GM21447 (cell line): Measurements from ENCODE around the gene HRH3.

Experiments used
- ATAC-seq: cut with Tn5 transposase; IDR thresholded peaks from one replicate; pipeline ENCODE4 v1.9.1; 2021; ENCODE audit not compliant: unreplicated experiment

Gene HRH3

DNA sequence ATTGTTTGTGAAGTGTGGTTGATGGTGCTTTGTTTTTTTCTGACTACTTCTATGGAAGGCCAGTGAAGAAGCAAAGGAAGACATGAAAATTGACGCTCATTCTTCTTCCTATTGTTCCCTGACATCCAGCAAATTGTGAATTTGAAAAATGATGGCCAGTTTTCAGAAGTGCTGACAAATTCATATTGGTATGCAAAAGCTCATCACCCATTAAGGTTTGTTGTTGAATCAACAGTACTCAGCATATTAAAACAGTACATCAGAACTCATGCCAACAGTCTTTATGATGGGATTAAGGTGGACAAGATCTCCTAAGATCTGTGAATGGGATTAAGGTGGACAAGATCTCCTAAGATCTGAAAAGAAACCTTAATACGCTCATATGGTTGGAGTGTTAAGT is 38.3 kb downstream of the HRH3 start:
- no peak for ATAC-seq

DNA sequence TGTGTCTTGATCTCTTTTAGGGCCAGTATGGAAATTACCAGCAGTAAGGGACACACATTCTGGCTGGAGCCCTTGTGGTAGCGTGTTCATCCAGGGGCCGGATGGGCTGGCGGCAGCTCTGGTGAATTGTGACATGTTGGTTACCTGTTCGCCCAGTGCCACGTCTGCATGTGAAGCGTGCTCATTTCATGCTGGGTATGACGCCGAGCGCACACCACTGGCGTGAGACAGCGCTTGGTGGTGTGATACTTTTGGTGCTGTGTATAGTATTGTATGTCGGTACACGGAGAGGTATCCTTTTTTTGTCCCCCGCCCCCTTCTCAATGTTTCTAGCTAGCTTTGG is 40.9 kb downstream of the HRH3 start:
- ATAC-seq, result no peak

DNA sequence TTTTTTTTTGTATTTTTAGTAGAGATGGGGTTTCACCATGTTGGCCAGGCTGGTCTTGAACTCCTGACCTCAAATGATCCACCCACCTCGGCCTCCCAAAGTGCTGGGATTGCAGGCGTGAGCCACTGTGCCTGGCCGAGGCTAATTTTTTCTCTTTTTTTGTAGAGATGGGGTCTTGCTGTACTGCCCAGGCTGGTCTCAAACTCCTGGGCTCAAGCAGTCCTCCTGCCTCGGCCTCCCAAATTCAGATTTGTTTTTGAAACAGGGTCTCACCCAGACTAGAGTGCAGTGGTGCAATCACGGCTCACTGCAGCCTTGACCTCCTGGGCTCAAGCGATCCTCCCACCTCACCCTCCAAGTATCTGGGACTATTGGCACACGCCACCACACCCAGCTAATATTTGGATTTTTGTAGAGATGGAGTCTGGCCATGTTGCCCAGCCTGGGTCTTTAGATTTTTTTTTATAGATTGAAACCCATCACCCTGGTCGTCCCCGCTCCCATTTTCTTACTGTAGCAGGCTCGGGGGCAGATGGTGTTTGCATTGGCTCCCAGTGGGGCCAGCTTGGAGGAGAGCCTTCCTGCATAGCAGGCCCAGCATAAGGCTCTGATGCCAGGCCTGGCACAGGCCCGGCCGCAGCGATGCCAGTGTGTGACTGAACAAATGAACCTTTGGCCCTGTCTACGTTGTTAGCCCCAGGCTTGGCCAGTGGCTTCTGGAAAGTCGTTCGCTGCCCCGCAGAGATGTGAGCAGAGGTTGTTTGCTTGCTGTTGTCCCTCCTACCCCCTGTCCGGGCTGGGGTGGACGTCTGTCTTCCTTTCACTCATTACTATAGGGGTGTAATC is 41.5 kb downstream of the HRH3 start:
- ATAC-seq, result no peak

DNA sequence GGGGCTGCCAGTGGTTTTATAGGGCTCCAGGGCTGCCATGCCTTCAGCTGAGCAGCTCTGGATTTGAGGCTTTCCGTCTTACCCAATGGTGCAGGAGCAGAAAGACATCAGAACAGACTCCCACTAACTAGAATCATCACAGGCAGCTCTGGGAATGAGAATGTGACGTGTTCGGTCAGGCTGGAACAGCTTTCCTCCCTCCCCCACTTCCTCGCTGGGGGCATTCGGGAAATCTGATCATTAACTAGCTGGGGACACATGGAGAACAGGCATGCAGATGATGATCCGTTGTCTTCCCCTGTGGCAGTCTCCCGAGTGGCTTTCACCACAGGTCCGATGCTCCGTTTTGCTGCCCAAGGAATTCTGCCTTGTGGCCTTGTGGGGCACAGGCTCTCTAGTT is 42.8 kb downstream of the HRH3 start:
- no peak for ATAC-seq

DNA sequence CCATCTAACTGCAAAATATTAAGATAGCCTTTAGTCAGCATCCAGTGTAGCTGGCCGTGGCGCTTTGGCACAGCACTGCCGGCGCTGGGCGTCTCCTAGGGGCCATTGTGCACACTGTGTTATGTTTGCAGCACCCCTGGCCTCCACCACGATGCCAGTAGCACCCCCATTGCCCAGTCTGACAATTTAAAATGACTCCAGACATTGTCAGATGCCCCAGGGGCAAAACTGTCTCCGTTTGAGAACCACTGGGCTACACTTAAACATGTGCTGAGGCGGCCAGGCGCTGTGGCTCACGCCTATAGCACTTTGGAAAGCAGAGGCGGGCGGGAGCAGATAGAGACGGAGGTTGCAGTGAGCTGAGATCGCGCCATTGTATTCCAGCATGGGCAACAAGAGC is 43.2 kb downstream of the HRH3 start:
- ATAC-seq, result no peak

DNA sequence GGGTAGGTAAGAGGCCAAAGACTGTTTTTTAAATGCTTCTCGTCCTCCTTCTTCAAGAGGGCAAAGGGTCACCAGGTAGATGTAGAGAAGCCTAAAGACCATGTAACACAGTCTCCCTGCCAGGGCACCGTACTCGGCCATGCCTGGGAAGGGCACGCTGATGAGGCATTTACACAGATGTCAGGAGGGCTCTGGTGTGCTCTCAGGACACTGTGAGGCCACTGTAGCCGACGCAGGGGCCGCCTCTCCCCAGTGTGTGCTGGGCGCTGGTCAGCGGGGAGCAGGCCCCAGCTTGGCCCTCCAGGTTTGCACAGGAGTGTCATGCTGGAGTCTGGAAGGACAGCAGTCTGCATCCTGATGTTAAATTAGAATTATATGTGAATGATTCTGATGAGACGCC is 44.4 kb downstream of the HRH3 start:
- no peak for ATAC-seq

DNA sequence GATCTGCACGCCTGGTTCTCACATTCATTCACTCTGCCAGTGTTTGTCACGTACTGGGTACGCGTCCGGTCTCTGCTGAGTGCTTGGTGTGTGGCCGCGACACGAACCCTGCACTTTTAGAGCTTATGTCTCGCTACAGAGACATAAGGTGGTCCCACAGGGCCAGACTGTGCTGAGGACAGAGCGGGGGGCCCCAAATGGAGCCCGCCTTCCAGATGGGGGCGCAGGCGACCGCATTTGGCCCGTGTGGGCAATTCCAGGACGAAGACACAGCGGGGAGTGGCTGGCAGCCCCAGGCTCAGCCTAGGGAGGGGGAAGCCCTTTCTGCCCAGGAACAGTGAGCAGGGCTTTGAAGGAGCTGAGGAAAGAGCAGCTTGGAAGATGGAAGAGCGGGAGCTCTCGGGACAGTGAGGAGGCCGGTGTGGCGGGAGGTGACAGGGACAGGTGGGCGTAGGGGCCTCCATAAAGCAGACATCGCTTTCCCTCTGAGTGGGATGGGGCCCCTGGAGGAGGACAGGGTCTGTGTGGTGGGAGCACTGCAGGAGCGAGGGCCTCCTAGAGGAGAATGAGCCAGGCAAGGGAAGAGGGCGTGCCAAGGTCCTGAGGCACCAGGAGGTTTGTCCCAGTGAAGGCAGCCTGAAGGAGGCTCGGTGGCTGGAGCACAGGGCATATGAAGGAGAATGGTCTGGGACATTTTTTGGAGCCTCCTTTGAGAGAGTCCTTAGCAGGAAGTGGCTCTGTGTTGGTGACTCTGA is 45.0 kb downstream of the HRH3 start:
- ATAC-seq, result no peak

DNA sequence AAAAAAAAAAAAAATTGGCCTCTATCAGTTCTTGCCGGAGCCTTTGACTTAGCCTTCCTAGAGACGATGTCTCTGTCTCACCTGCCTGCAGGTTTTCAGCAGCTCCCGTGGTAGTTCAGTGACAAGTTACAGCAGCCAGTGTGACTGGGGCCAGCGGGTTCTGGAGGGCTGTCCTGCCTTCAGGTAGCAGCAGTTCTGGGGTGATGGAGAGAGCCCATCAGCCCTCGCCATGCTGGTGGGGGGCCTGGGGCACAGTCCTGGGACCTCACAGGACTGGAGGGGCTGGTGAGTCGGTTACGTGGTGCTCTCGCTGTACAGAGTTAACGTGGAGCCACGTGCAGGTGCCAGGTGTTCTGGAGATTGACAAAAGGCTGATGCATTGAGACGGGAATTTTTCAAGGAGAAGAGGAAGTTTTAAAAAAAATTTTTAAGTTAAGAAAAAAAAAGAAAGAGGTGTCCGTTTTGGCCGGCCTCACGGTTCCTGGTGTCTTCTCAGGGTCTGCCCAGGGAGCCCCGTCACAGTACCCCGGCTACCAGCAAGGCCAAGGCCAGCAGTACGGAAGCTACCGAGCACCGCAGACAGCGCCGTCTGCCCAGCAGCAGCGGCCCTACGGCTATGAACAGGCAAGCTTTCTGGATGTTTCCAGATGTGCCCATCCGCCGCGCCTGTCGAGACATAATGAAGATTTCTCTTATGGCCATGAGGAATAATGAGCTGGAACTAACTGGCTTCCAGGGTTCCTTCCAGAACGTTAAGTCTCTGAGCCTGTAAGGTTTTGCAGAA is 45.9 kb downstream of the HRH3 start:
- ATAC-seq, result no peak

DNA sequence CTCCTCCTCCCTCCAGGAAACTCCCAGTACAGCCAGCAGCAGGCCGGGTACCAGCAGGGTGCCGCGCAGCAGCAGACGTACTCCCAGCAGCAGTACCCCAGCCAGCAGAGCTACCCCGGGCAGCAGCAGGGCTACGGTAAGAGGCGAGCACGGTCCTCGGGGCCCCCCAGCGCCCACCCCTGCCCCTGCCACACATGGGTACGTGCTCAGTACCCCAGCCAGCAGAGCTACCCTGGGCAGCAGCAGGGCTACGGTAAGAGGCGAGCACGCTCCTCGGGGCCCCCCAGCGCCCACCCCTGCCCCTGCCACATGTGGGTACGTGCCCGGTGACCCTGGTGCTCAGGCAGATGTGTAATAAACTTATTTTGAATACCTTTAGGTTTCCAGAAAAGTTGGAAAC is 47.4 kb downstream of the HRH3 start:
- ATAC-seq, result no peak

DNA sequence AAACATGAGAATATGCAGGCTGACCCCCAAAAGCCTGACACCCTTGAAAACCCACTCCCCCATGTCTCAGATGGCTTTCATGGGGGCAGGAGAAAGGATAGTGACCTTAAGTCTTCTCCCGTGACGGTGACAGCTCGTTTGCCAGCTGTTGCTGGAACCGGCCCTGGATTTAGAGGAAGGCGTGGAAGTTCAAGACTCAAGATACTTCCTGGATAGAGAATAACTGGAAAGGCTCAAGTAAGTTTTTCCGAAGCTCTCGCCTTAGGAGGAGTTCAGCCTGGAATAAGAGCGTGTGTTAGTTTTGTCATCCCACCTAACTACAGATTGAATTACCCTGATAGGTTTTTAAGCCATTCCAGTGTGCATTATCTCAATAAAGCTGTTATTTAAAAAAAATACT is 48.8 kb downstream of the HRH3 start:
- ATAC-seq, result no peak

DNA sequence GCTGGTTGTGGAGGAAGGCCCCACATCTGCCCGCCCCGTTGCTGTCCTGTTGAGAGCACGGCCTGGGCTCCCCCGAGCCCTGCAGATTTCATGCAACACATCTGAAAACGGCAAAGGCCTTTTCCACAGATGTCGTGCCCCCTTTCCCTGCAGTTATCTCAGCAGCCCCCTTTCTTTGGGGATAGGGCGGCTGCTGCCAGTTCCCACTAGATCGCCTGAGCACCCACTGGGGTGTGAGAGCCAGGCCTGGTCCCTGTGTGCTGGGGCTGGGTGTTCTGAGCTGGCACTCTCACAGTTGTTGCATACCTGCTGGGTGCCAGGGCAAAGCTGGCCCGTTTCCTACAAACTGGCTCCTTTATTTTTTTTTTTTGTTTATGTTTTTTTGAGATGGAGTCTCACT is 49.5 kb downstream of the HRH3 start:
- ATAC-seq, result no peak

DNA sequence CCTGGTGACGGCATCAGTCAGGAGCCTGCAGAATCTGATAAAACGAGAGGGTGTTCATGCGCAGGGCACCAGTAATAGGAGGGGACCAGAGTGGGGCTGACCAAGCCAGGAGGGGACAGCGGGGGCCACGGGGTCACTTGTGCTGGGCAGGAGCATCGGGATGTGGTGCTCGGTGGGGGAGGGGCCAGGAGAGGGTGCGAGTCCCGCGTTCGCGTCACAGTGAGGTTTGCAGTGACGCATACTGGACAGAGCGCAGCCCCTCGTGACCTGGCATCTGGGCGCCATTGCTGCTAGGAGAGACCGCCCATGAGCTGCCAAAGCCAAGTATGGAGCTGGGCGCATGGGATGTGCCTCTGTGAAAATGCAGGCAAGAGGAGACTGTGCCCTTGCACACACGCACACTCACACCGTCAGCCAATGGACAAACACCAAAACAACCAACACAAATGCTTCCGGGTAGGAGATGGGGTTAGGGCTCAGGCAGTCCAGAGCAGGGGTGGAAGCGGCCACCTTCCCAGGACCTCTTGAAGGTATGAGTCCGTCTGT is 51.1 kb downstream of the HRH3 start:
- ATAC-seq, result no peak

DNA sequence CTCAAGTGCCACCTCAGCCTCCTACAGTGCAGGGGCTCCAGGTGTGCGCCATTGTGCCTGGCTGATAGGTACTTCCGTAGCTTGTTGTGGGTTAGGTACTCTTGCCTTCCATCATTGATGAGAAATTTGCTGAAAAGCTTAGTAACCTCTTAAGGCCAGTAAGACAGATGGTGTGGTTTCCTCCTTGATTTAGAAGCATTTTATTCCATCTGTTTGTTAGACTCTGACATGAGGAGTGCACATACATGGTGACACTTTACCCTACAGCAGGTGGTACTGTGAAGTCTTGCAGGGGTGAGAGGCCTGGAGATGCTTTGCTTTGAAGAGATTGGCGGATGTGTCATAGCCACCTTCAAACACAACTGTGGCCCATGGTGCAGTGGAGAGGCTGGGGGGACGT is 52.0 kb downstream of the HRH3 start:
- ATAC-seq, result no peak

DNA sequence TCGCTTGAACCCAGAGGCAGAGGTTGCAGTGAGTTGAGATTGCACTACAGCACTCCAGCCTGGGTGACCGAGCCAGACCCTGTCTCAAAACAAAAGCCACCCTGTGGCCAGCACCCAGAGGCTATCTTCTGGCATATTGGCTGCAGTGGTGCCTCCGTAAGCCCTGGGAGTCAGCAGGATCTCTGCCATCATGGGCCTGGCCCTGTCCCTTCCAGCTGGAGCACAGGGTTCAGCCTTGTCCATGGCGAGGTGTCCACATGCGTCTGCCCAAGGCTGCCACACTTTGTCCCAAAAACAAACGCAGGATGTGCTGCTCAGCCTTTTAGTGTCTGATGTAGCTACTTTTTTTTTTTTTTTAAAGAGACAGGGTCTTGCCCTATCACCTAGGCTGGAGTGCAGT is 52.6 kb downstream of the HRH3 start:
- no peak for ATAC-seq

DNA sequence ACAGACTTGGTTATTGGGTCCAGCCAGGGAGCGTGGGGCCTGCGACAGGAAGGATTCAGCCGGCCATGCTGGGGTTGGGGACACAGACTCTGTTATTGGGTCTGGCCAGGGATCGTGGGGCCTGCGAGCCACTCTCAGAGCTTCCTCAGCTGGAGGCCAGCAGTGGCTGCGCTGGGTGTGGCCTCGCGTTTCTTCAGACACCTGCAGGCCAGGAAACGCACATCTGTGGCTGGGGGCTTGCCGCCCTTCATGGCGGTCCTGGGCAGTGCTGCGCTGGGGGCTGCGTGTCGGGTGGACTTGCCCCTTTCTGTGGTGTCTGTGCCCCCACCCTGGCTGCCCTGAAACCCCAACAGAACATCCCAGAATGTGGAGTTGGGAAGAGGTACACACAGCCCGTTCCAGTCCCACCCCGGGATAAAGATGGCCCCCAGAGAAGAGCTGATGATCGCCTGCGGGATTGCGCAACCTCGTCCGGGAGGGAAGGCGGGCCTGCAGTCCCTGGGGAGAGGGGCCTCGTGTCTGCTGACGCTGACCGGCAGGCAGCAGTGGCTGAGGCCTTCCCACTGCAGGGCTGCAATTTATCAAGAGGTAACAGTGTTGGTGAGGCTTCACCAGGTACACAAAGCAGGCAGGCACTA is 54.2 kb downstream of the HRH3 start:
- ATAC-seq, result no peak
